H9 (cell line): ENCODE measurements around the gene C10orf71. TPM values are rescaled to one million over a fixed set of nuclear protein-coding genes. Genes with fewer than 3 reads are reported as not detected.

ENCODE experiments used
- DNase-seq: peaks from one replicate; pipeline ENCODE4 v3.0.0-alpha.2; 2017
- H2AFZ ChIP-seq: one replicate; pipeline ENCODE4 v1.6.1; 2013; ENCODE audit warnings: mild to moderate bottlenecking, low read length, control low read depth, moderate library complexity
- H2AK5ac ChIP-seq: 2 replicates; pipeline ENCODE4 v1.6.1; 2013; ENCODE audit warnings: low read length, control low read depth, mixed read lengths; ENCODE audit not compliant: insufficient read length
- H2BK120ac ChIP-seq: one replicate; pipeline ENCODE4 v1.6.1; 2013; ENCODE audit warnings: low read depth, mild to moderate bottlenecking, low read length, control low read depth, inconsistent platforms; ENCODE audit not compliant: poor library complexity, severe bottlenecking
- H2BK12ac ChIP-seq: 2 replicates; pipeline ENCODE4 v1.6.1; 2013; ENCODE audit warnings: low read length, control low read depth, mixed read lengths, low read depth; ENCODE audit not compliant: insufficient read length
- H2BK15ac ChIP-seq: 2 replicates; pipeline ENCODE4 v1.6.1; 2013; ENCODE audit warnings: low read depth, low read length, control low read depth
- H2BK20ac ChIP-seq: one replicate; pipeline ENCODE4 v1.6.1; 2013; ENCODE audit warnings: low read depth, mild to moderate bottlenecking, low read length, control low read depth, inconsistent platforms; ENCODE audit not compliant: poor library complexity, severe bottlenecking
- H2BK5ac ChIP-seq: 2 replicates; pipeline ENCODE4 v1.6.1; 2013; ENCODE audit warnings: low read length, control low read depth, mixed read lengths; ENCODE audit not compliant: insufficient read length
- H3K14ac ChIP-seq: 2 replicates; pipeline ENCODE4 v1.6.1; 2013; ENCODE audit warnings: low read length, control low read depth; ENCODE audit not compliant: insufficient read depth
- H3K18ac ChIP-seq: 2 replicates; pipeline ENCODE4 v1.6.1; 2013; ENCODE audit warnings: low read depth, mild to moderate bottlenecking, mixed read lengths, low read length, control low read depth; ENCODE audit not compliant: insufficient read length
- H3K23ac ChIP-seq: 2 replicates; pipeline ENCODE4 v1.6.1; 2013; ENCODE audit warnings: low read length, control low read depth, mixed read lengths, low read depth; ENCODE audit not compliant: insufficient read length
- H3K23me2 ChIP-seq: 2 replicates; pipeline ENCODE4 v1.6.1; 2013; ENCODE audit warnings: low read depth, mild to moderate bottlenecking, mixed read lengths, low read length, control low read depth; ENCODE audit not compliant: insufficient read length, poor library complexity, severe bottlenecking
- H3K27ac ChIP-seq: 2 replicates; pipeline ENCODE4 v1.5.1; 2013; ENCODE audit warnings: low read length, control low read depth, mixed read lengths, low read depth; ENCODE audit not compliant: insufficient read length
- H3K27me3 ChIP-seq: 2 replicates; pipeline ENCODE4 v1.6.1; 2013; ENCODE audit warnings: low read length, control low read depth, inconsistent platforms; ENCODE audit not compliant: insufficient read depth
- H3K4ac ChIP-seq: 2 replicates; pipeline ENCODE4 v1.6.1; 2013; ENCODE audit warnings: low read depth, mild to moderate bottlenecking, control low read depth, inconsistent platforms, low read length, moderate library complexity
- H3K4me1 ChIP-seq: 2 replicates; pipeline ENCODE4 v1.6.1; 2013; ENCODE audit warnings: low read length, control low read depth, inconsistent platforms; ENCODE audit not compliant: insufficient read depth
- H3K4me2 ChIP-seq: 2 replicates; pipeline ENCODE4 v1.6.1; 2013; ENCODE audit warnings: low read length, control low read depth, mixed read lengths; ENCODE audit not compliant: insufficient read length, insufficient read depth
- H3K56ac ChIP-seq: 2 replicates; pipeline ENCODE4 v1.6.1; 2013; ENCODE audit warnings: low read depth, mild to moderate bottlenecking, mixed read lengths, low read length, control low read depth; ENCODE audit not compliant: insufficient read length
- H3K79me1 ChIP-seq: 2 replicates; pipeline ENCODE4 v1.6.1; 2013; ENCODE audit warnings: low read depth, mild to moderate bottlenecking, moderate library complexity, low read length, control low read depth, inconsistent platforms; ENCODE audit not compliant: insufficient read depth, poor library complexity, severe bottlenecking
- H3K79me2 ChIP-seq: 2 replicates; pipeline ENCODE4 v1.6.1; 2013; ENCODE audit warnings: low read length, control low read depth, inconsistent platforms; ENCODE audit not compliant: insufficient read depth
- H3K9ac ChIP-seq: 2 replicates; pipeline ENCODE4 v1.6.1; 2013; ENCODE audit warnings: low read length, control low read depth, mixed read lengths; ENCODE audit not compliant: insufficient read length; ENCODE audit errors: extremely low read depth
- H3K9me3 ChIP-seq: one replicate; pipeline ENCODE4 v1.6.1; 2013; ENCODE audit warnings: low read depth, low read length, inconsistent platforms; ENCODE audit not compliant: control insufficient read depth
- H3T11ph ChIP-seq: one replicate; pipeline ENCODE4 v1.6.1; 2013; ENCODE audit warnings: mild to moderate bottlenecking, low read length, control low read depth, inconsistent platforms
- H4K20me1 ChIP-seq: one replicate; pipeline ENCODE4 v1.6.1; 2013; ENCODE audit not compliant: control insufficient read depth, insufficient read length, insufficient read depth
- H4K5ac ChIP-seq: 2 replicates; pipeline ENCODE4 v1.6.1; 2013; ENCODE audit warnings: low read depth, mild to moderate bottlenecking, mixed read lengths, low read length, control low read depth; ENCODE audit not compliant: insufficient read length
- H4K8ac ChIP-seq: replicated peaks from 2 replicates; pipeline ENCODE4 v1.6.1; 2013; ENCODE audit warnings: low read length, control low read depth, mixed read lengths, low read depth; ENCODE audit not compliant: insufficient read length
- H4K91ac ChIP-seq: 2 replicates; pipeline ENCODE4 v1.6.1; 2013; ENCODE audit warnings: low read depth, mild to moderate bottlenecking, moderate library complexity, mixed read lengths, low read length, control low read depth; ENCODE audit not compliant: insufficient read length
- H3K27ac Mint-ChIP-seq, 3 experiments: 2 replicates in 2 of 3; 3 replicates in 1 of 3; pipeline ENCODE4 v1.8.0; 2020 to 2021; ENCODE audit warnings: mixed read lengths in 3 of 3, mild to moderate bottlenecking in 1 of 3, moderate library complexity in 1 of 3
- H3K27me3 Mint-ChIP-seq: 2 replicates; pipeline ENCODE4 v1.8.0; 2021; ENCODE audit warnings: low read depth, mild to moderate bottlenecking, moderate library complexity, mixed read lengths
- H3K36me3 Mint-ChIP-seq, 3 experiments: 2 replicates in 2 of 3; 3 replicates in 1 of 3; pipeline ENCODE4 v1.8.0; 2020 to 2021; ENCODE audit warnings: low read depth in 3 of 3, mixed read lengths in 3 of 3; ENCODE audit not compliant: insufficient read depth in 1 of 3
- H3K4me1 Mint-ChIP-seq, 2 experiments: 2 replicates each; pipeline ENCODE4 v1.8.0; 2020; ENCODE audit warnings: mixed read lengths in 2 of 2
- H3K4me3 Mint-ChIP-seq, 2 experiments: 2 replicates in 1 of 2; 3 replicates in 1 of 2; pipeline ENCODE4 v1.8.0; 2020 to 2021; ENCODE audit warnings: mild to moderate bottlenecking in 2 of 2, mixed read lengths in 2 of 2, moderate library complexity in 1 of 2
- H3K9me3 Mint-ChIP-seq, 2 experiments: 2 replicates in 1 of 2; 3 replicates in 1 of 2; pipeline ENCODE4 v1.8.0; 2020; ENCODE audit warnings: mild to moderate bottlenecking in 2 of 2, mixed read lengths in 2 of 2, moderate library complexity in 1 of 2
- CTCF ChIP-seq: fragments of 200-600 bp; sonication (generic); conservative IDR thresholded peaks from 3 replicates; pipeline ENCODE4 v1.8.0; 2021; ENCODE audit warnings: antibody characterized with exemption, mild to moderate bottlenecking
- WGBS: extraction: QIAGEN DNeasy Blood & Tissue Kit; methylation state at CpG from one replicate; pipeline ENCODE4 v1.1.7; 2013; ENCODE audit warnings: missing lambda C conversion rate, low lambda C conversion rate, mixed read lengths; ENCODE audit not compliant: insufficient read length; ENCODE audit errors: extremely low coverage; 5-methylcytosine and 5-hydroxymethylcytosine counted together
- total RNA-seq: library from RNA; stranded (reverse); gene quantifications from 2 replicates; pipeline ENCODE4 v1.2.1, GENCODE V29; 2021

The C10orf71 gene
- total RNA-seq, 1 experiment from 2014 or later, result not detected

- no CpG with 5 or more reads among the region's 5 CpGs for WGBS
Measured at GRCh38 chr10:49299816-49300139, 808 bp downstream of the C10orf71 start.

More at GRCh38 chr10:49299816-49300139, 808 bp downstream of the C10orf71 start:
- Histone ChIP-seq H3K4me1 (no peaks in the 10 kb centered on the region; the same call in 1 of the 2 replicates), H3K4me2 (no peak overlapping the region), H2BK5ac (no peak overlapping the region), H2BK20ac (no peak overlapping the region), H4K20me1 (no peaks in the 10 kb centered on the region), H4K8ac (no peak overlapping the region), H2BK120ac (no peak overlapping the region), H3K9ac (no peak overlapping the region), H3K79me2 (no peaks in the 10 kb centered on the region), H2BK12ac (no peak overlapping the region), H3K18ac (no peak overlapping the region), H4K5ac (no peak overlapping the region), H4K91ac (no peak overlapping the region), H3K4ac (no peak overlapping the region), H3K56ac (no peak overlapping the region), H3T11ph (no peak overlapping the region), H3K23ac (no peak overlapping the region), H3K27ac (no peak overlapping the region), H3K14ac (no peak overlapping the region), H3K23me2 (no peaks in the 10 kb centered on the region), H2AFZ (no peak overlapping the region), H3K79me1 (no peaks in the 10 kb centered on the region), H2BK15ac (no peak overlapping the region), H3K27me3 (no peaks in the 10 kb centered on the region), H2AK5ac (no peak overlapping the region), H3K9me3 (no peaks in the 10 kb centered on the region)
- no peak for TF ChIP-seq CTCF
- H3K27me3 Mint-ChIP-seq, result peaks cover 26% of the 10 kb centered on the region
- peaks cover 43 to 44% of the 10 kb centered on the region in 2 experiments for H3K4me1 Mint-ChIP-seq
- no peaks in the 10 kb centered on the region; a peak in 2 of 7 replicates for H3K36me3 Mint-ChIP-seq
- H3K27ac Mint-ChIP-seq, result no peak overlapping the region
- DNase-seq, result no peak
- H3K4me3 Mint-ChIP-seq, result no peak overlapping the region
- H3K9me3 Mint-ChIP-seq, result no peaks in the 10 kb centered on the region
